Common myeloid progenitor, CD34-positive (primary cell): ENCODE measurements around the gene GALNT14.

Source experiments
- CTCF ChIA-PET: fragments of 350-600 bp; sonication (Branson Sonifier 250); formaldehyde crosslinking; loops from one replicate; lab custom pipeline; 2021; ENCODE audit warnings: antibody characterized with exemption; lab: Charles Lee
- POLR2A ChIA-PET: fragments of 350-600 bp; sonication (Branson Sonifier 250); formaldehyde crosslinking; loops from one replicate; lab custom pipeline; 2021; ENCODE audit warnings: antibody characterized with exemption; lab: Charles Lee
- DNase-seq, 3 donors: peaks; one replicate each; pipeline versions ENCODE4 v3.0.0 to v3.0.0-alpha.2; 2013
- H3K27ac ChIP-seq, 2 experiments: 1 replicate in 1 of 2; 2 replicates in 1 of 2; pipeline ENCODE4 v1.7.0; 2013; ENCODE audit warnings: inconsistent platforms in 2 of 2, low read length in 2 of 2, mild to moderate bottlenecking in 2 of 2, low read depth in 1 of 2, moderate library complexity in 1 of 2; ENCODE audit not compliant: severe bottlenecking in 2 of 2, insufficient read depth in 1 of 2, poor library complexity in 1 of 2
- H3K27me3 ChIP-seq, 5 experiments: replicated peaks in 2 of 5; 1 replicate in 3 of 5; 2 replicates in 2 of 5; pipeline versions ENCODE4 v1.6.1 to v1.7.0; 2013; ENCODE audit warnings: low read length in 4 of 5, mild to moderate bottlenecking in 2 of 5, moderate library complexity in 2 of 5, inconsistent platforms in 1 of 5; ENCODE audit not compliant: insufficient read depth in 5 of 5, control insufficient read depth in 4 of 5
- H3K36me3 ChIP-seq, 4 experiments: 1 replicate in 2 of 4; 2 replicates in 2 of 4; pipeline versions ENCODE4 v1.6.1 to v1.7.0; 2013; ENCODE audit warnings: low read length in 3 of 4, control low read depth in 1 of 4, mild to moderate bottlenecking in 1 of 4; ENCODE audit not compliant: control insufficient read depth in 4 of 4, insufficient read depth in 4 of 4
- H3K4me1 ChIP-seq, 4 experiments: 1 replicate in 3 of 4; 2 replicates in 1 of 4; pipeline versions ENCODE4 v1.6.1 to v1.7.1; 2013; ENCODE audit warnings: low read length in 3 of 4, mild to moderate bottlenecking in 3 of 4, control low read depth in 1 of 4, inconsistent platforms in 1 of 4, moderate library complexity in 1 of 4; ENCODE audit not compliant: control insufficient read depth in 4 of 4, insufficient read depth in 4 of 4; ENCODE audit errors: control extremely low read depth in 1 of 4
- H3K4me3 ChIP-seq, 7 experiments: 1 replicate in 4 of 7; 2 replicates in 3 of 7; pipeline versions ENCODE4 v1.5.1 to v1.7.0; 2013; ENCODE audit warnings: mild to moderate bottlenecking in 7 of 7, low read length in 6 of 7, moderate library complexity in 6 of 7, inconsistent platforms in 2 of 7, low read depth in 2 of 7, control low read depth in 1 of 7; ENCODE audit not compliant: insufficient read depth in 4 of 7, control insufficient read depth in 1 of 7; ENCODE audit errors: extremely low read depth in 1 of 7
- H3K9me3 ChIP-seq, 5 experiments: 1 replicate in 4 of 5; 2 replicates in 1 of 5; pipeline versions ENCODE4 v1.6.1 to v1.7.1; 2013; ENCODE audit warnings: low read length in 4 of 5, mild to moderate bottlenecking in 2 of 5, inconsistent platforms in 1 of 5, low read depth in 1 of 5, moderate library complexity in 1 of 5; ENCODE audit not compliant: control insufficient read depth in 4 of 5, insufficient read depth in 2 of 5; ENCODE audit errors: control extremely low read depth in 1 of 5
- WGBS: methylation state at CpG from one replicate; pipeline ENCODE4 v1.1.5; 2013; ENCODE audit not compliant: insufficient coverage; 5-methylcytosine and 5-hydroxymethylcytosine counted together

GALNT14 gene

GRCh38 chr2:31033032-31033431 is 105.2 kb downstream of the GALNT14 start:
- Histone ChIP-seq H3K36me3 (peaks cover 0 to 2% (median 0%) of the 10 kb centered on the region in 4 experiments), H3K27me3 (no peaks in the 10 kb centered on the region), H3K9me3 (peaks cover 5 to 28% (median 6%) of the 10 kb centered on the region in 5 experiments), H3K4me3 (no peak overlapping the region), H3K27ac (no peak overlapping the region), H3K4me1 (no peaks in the 10 kb centered on the region)
- no peak for DNase-seq
- WGBS, result 90% methylated on average over 1 of the region's 1 CpG
- ChIA-PET POLR2A (no interaction called here), CTCF (interaction anchor here (1.5 kb wide), 1 partner anchor 19 kb away, joined by 4 read pairs; no protein-coding TSS in a partner anchor)

- H3K4me3 ChIP-seq, result no peak overlapping the region
- POLR2A ChIA-PET, result no interaction called here
- H3K9me3 ChIP-seq, result peaks cover 2 to 25% (median 5%) of the 10 kb centered on the region in 5 experiments
- no peak overlapping the region for H3K27ac ChIP-seq
- no peak for DNase-seq
- WGBS, result no CpG with 5 or more reads among the region's 3 CpGs
- CTCF ChIA-PET, result interaction anchor here (0.9 to 1.5 kb wide), 2 partner anchors 19 to 229 kb away, joined by 3 to 4 read pairs; no protein-coding TSS in a partner anchor
- H3K4me1 ChIP-seq, result no peaks in the 10 kb centered on the region
- peaks cover 0 to 2% (median 0%) of the 10 kb centered on the region in 4 experiments for H3K36me3 ChIP-seq
- H3K27me3 ChIP-seq, result no peaks in the 10 kb centered on the region
These were observed 105.8 kb downstream of the GALNT14 start for GRCh38 chr2:31032475-31032874.

GRCh38 chr2:31031132-31031706 is 107.0 kb downstream of the GALNT14 start:
- peaks cover 0 to 13% (median 2%) of the 10 kb centered on the region in 5 experiments for H3K9me3 ChIP-seq
- no peak overlapping the region for H3K4me3 ChIP-seq
- DNase-seq, result no peak
- 60% methylated on average over 1 of the region's 1 CpG for WGBS
- ChIA-PET CTCF (no interaction called here), POLR2A (no interaction called here)
- no peak overlapping the region for H3K27ac ChIP-seq
- H3K36me3 ChIP-seq, result peaks cover 0 to 2% (median 0%) of the 10 kb centered on the region in 4 experiments
- H3K27me3 ChIP-seq, result no peaks in the 10 kb centered on the region
- no peaks in the 10 kb centered on the region for H3K4me1 ChIP-seq

DNA sequence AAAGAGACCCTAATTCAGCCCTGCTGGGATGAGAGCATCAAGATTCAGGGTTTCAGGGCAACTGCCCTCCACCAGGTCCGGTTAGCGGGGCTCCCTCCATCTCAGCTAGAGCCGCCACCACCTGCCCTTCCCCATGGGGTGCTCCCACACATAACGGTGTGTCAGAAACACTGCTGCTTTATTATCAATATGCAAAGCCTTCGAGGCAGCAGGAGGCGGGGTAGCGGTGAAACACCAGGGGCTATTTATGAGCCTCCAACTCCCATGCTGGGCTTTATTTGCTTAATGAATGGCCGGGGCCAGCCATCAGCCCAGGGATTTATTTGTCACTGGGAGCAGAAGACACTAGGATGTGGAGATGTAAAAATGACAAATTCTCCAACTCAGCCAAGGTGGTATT is 109.8 kb downstream of the GALNT14 start:
- Histone ChIP-seq H3K4me1 (no peaks in the 10 kb centered on the region), H3K4me3 (no peak overlapping the region), H3K27ac (no peak overlapping the region), H3K27me3 (no peaks in the 10 kb centered on the region), H3K9me3 (peaks cover 0 to 10% (median 2%) of the 10 kb centered on the region in 5 experiments), H3K36me3 (peaks cover 0 to 2% (median under 1%) of the 10 kb centered on the region in 4 experiments)
- CTCF ChIA-PET, result interaction anchor here (0.6 kb wide), 1 partner anchor 373 kb away, joined by 3 read pairs; no protein-coding TSS in a partner anchor
- no peak for DNase-seq
- WGBS, result 86% methylated on average over 8 of the region's 8 CpGs
- POLR2A ChIA-PET, result no interaction called here

- no peaks in the 10 kb centered on the region for H3K4me1 ChIP-seq
- ChIA-PET CTCF (interaction anchor here (0.6 kb wide), 1 partner anchor 373 kb away, joined by 3 read pairs; no protein-coding TSS in a partner anchor), POLR2A (no interaction called here)
- no peak overlapping the region for H3K4me3 ChIP-seq
- H3K27me3 ChIP-seq, result no peaks in the 10 kb centered on the region
- peaks cover 0 to 8% (median 0%) of the 10 kb centered on the region in 5 experiments for H3K9me3 ChIP-seq
- no peak overlapping the region for H3K27ac ChIP-seq
- no peak for DNase-seq
- H3K36me3 ChIP-seq, result peaks cover 0 to 2% (median under 1%) of the 10 kb centered on the region in 4 experiments
- WGBS, result 80% methylated on average over 1 of the region's 5 CpGs
These were observed 110.7 kb downstream of the GALNT14 start for GRCh38 chr2:31027549-31027948.

DNA sequence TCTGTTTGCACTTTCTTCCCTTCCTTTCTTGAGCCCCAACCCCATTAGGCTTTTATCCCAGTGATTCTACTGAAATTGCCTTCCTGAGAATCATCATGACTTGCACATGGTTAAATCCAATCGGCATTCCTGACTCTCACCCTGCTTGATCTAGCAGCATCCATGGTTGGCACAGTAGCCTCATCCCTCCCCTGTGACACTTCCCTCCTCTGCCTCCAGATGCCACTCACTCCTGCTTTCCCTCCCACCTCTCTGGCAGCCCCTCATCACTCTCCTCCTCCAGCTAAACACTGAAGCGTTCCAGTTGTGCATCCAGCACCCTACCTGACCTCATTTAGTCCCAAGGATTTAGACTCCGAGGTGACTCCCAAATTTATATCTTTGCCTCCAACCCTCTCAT is 114.7 kb downstream of the GALNT14 start:
- POLR2A ChIA-PET, result no interaction called here
- no peak for DNase-seq
- WGBS, result 93% methylated on average over 3 of the region's 3 CpGs
- no peak overlapping the region for H3K4me3 ChIP-seq
- no peaks in the 10 kb centered on the region for H3K4me1 ChIP-seq
- no peak overlapping the region for H3K27ac ChIP-seq
- peaks cover 0 to 2% (median 0%) of the 10 kb centered on the region in 4 experiments for H3K36me3 ChIP-seq
- no peaks in the 10 kb centered on the region for H3K27me3 ChIP-seq
- no peaks in the 10 kb centered on the region for H3K9me3 ChIP-seq
- CTCF ChIA-PET, result no interaction called here

DNA sequence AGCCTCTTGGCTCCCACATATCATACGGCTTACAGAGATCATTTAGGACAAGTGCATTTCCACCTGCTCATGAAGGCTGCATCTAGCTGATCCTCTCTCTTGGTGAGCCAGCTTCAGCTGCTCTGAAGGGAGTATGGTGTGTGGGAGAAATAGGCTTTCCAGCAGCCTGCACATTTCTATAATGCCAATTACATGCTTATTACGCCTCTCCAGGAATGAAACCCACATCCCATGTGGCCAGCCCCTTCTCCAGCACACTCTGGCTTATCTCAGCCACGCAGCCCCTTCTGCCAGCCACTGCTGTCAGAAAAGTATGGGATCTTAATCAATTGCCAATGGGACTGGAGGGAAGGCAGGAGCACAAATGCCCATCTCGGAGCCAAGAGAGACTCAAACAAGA is 117.5 kb downstream of the GALNT14 start:
- WGBS, result 96% methylated on average over 3 of the region's 4 CpGs
- Histone ChIP-seq H3K4me1 (no peaks in the 10 kb centered on the region), H3K9me3 (no peaks in the 10 kb centered on the region), H3K27ac (no peak overlapping the region), H3K27me3 (no peaks in the 10 kb centered on the region), H3K36me3 (peaks cover 0 to 2% (median 0%) of the 10 kb centered on the region in 4 experiments), H3K4me3 (no peak overlapping the region)
- DNase-seq, result no peak
- ChIA-PET POLR2A (interaction anchor here (0.7 kb wide), 1 partner anchor 9 kb away, joined by 3 read pairs; no protein-coding TSS in a partner anchor), CTCF (no interaction called here)
